Inferior parietal cortex (tissue), 1 donor: ENCODE measurements around the gene PADI4.
"Not testable (repeated sequence)": the region's sequence is repeated elsewhere in the genome, so short reads cannot be mapped to it uniquely, and the experiment has no call there.

Source experiments
- DNase-seq: peaks from one replicate; pipeline ENCODE4 v3.0.0-alpha.2; 2016; ENCODE audit errors: extremely low spot score

PADI4 gene

DNA sequence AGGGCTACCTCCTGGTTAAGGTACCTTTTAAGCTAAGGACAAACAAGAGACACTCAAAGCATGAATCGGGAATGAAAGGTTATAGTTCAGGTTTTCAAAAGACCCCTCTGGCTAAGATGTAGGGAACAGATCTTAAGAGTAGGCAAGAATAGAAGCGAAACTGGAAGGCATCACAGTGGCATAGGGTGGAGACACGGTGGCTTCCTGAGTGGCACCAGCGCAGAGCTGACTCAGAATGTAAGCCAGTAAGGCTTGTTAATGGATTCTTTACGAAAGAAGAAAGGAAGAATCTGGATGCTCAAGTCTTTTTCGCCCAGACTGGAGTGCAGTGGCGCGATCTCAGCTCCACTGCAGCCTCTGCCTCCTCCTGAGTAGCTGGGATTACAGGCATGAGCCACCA, 85.2 kb downstream of the PADI4 start:
- no peak for DNase-seq

DNA sequence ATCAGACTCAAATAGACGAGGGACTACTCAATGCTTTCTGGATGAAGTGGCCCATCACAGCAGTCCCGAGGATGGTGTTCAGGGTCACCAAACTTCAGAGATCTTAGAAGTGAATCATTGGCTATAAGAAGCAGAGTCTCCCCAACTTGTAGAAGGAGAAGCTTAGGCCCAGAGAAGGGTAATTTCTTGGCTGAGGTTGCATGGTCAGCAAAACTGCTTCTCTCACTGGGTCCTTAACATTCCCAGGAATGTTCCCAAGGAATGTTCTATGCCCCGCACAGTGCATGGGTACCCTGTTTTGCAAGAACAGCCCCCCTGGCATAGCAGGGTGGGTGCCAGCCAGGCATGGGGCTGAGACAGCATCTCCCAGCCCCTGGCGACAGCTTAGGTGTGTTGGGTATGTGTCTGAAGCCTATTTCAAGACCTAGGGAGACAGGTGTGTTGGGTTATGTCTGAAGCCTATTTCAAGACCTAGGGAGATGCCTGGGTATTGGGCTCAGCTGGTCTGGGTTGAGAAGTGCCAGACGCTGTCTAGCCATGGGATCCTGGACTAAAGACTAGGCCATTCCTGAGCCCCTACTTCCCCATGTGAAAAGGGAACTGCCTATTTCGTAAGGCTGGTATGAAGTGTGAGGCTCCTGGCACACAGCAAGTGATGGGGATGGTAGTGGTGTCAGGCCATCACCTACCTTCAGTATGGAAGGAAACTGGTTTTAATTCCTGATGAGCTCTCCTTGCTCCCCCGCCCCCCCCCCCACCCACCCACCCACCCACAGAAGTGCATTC, 90.1 kb downstream of the PADI4 start:
- no peak for DNase-seq

DNA sequence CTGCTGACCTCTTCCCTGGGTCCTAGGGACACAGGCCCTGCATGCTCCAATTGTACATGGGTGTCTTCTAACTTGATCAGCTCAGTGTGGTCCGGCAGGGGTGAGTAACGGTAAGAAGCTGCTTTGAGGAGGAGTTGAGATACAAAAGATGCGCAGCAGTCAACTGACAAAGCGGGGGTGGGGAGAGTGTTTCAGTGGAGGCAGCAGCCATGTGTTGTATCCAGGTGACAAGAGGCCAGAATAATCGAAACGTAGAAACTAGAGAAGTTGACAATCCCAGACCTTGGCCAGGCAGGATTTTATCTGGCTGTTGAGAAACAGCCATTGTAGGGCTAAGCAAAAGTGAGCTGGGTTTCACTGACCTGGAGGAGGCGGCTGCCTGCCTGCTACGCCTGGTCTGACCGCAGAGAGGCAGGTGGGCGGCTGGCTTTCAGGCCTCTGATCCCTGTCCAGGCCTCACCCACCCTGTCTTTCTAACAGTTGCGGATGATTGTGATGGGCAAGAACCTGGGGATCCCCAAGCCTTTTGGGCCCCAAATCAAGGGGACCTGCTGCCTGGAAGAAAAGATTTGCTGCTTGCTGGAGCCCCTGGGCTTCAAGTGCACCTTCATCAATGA, 92.8 kb downstream of the PADI4 start:
- DNase-seq: no peak

DNA sequence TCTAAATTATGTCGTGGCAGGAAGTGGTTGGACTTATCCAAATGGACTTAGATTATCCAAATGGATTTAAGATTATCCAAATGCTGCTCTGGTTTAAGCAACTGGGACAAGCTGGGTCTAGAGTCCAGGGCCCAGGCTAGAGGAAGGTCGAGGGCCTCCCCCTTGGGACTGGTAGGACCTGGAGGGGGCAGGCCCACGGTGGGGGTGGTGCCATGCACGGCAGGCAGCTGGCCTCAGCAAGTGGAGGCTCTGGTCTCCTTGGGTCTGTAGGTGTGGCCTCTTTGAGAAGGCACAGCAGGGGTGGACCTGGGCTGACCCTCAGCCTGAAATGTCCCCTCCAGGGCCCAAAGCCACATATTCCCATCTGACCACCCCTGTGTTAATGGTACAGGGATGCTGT, 93.8 kb downstream of the PADI4 start:
- no peak for DNase-seq

DNA sequence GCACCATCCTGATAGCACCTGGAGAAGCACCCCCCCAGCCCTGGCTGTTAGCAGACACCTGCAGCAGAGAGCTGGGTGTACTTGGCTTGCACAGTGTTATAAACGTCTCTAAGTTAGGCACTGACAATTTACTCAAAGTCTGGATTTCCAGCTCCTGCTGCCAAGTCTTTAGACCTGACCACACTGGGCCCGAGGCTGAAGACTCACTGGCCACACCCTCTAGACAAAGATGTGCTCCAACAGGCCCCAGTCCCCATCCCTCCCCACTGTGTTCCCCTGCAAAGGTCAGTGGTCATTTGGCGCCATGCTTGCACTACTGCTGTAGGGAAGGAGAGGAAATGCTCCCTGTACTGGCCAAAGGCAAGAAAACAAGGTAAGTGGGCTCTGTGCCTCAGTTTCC, 95.1 kb downstream of the PADI4 start:
- DNase-seq: no peak

DNA sequence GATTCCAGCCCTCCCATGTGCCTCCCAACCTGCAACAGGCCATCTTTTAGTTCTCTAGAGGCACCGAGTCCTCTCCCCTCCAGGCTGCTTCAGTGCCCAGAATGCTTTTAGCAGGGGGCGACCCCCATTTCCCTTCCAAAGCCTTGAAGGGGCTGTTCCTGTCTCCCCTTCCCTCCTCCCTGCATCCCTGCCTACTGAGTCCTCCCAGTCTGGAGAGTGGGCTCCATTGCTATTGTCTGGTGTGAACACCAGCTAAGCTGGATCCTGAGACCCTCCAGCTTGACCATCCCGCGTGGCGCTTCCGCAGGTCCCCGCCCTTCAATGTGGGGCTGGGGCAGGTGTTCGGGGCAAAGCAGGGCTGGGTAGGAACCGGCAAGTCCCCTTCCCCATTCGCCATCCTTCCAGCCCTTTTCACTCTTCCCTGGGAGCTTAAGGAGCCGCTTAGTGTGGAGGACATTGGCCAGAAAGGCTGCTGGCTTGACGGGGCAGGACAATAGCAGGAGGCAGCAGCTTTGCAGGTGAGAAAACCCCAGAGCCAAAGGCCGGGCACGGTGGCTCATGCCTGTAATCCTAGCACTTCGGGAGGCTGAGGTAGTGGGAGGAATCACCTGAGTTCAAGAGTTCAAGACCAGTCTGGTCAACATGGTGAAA, 96.2 kb downstream of the PADI4 start:
- no peak for DNase-seq

DNA sequence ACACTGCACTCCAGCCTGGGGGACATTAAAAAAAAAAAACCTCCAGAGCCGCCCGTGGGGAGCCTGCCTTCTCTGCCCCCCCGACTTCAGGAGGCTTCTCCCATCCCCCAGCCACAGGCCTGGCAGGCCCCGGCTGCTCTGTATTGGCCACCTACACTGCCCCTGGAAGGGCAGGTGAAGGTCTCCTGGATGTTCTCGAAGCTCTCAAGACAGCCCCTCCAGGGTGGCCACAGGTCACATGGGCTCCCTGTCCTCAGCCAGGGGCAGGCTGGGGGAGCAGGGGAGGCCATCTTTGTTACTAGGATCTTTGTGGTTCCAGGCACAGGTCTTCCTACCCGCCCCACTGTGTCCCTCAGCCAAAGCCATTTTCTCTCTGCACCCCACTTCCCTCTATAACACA, 96.8 kb downstream of the PADI4 start:
- no peak for DNase-seq

DNA sequence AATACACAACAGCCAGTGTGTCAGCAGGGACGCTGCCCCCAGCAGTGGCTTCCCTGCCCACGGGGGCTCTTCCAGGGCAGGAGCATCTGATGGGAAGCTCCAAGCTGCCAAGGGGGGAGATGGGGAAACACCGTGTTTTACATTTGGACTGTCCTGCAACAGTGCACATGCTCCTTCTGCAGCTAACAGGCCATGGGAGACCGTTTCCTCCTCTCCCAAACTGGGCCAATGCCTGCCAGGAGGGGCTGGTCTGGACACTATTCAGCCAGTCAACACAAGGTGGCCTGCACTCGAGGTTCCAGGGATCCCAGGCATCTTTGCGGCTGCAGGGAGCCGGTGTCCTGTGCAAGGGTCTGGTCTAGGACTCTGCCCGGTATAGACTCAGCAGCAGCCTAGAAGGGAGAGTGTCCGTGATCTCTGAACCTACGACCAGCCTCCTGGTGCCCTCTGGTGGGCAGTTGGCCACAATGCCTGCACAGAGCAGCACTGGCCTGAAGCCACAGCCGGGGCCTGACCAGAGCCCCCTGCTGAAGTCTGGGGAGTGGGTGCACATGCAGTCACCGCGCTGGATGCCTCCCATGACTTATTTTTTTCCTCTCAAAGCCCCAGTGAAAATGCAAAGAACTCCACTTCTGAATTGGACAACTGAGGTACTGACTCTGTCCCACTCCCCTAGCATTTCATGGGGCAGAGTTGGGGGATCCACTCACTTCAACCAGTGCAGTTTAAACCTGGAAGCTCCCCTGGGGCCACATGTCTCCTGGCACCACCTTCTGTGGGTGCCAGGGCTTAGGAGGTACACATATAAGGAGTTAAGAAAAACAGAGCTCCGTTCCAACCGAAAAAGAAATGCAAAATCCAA, 98.1 kb downstream of the PADI4 start:
- DNase-seq: peak; percentile 58

DNA sequence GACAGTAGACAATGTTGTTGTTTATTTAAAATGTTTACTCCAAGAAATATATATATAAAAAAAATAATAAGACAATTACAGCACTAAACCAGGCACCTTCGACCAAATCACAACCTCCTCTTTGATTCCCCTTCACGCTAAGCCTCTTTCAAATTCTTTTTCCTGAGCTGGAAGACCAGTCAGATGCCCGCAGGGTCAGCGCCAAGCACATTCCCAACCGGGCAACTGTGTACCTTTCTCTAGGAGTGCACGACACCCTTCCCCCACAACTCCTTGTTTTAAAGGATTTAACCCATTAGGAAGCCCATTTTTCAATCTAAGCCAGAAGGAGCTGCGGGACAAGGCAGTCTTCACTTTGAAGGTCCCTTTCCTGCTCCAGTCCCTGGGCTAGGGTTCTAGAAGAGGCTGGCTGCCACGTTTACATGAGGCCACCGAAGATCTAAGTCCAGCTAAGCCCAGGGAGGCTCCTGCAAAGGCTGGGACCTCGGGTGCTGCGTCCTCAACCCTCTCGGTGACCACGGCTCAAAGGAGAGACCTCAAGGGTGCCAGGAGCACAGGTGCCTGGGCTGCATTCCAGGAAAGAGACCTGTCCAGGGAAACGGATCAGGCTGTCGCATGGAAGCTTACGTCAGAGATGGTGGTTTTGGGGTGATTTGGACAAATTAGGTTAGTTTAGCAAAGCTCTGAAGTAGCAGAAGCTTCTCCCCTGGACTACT, 98.9 kb downstream of the PADI4 start:
- not testable (repeated sequence) for DNase-seq

DNA sequence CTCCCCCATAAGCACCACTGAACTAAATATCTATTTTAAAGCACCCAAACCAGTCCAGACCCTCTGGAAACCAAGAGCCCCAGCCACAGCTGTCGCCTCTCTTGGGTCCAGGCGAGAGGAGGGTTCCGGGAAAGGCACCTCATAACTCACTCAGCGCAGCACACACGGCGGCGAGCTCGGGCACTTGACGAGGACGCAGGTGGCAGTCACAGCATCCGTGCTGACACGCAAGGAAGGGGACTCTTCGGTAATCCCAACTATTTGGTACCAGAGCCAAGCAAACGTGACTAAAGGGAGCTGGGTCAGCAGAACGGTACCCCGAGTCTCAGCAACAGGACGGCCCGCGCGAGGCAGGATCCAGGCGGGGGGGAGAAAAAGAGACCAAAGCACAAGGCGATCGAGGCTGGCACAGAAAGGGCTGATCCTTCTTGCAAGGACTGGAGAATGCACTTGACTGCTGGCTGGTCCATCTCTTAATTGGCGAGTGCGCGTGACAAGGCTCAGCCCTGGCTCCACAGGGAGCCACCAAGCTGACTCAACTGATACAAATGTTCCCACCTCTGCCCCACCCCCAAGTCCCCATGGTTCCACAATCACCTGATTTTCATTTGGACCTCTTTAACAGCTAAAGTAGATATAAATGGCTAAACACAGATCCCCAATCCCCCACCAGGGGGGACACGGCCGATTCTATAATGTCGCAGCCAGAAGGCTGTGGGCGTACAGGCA, 100.0 kb downstream of the PADI4 start:
- DNase-seq: not testable (repeated sequence)

DNA sequence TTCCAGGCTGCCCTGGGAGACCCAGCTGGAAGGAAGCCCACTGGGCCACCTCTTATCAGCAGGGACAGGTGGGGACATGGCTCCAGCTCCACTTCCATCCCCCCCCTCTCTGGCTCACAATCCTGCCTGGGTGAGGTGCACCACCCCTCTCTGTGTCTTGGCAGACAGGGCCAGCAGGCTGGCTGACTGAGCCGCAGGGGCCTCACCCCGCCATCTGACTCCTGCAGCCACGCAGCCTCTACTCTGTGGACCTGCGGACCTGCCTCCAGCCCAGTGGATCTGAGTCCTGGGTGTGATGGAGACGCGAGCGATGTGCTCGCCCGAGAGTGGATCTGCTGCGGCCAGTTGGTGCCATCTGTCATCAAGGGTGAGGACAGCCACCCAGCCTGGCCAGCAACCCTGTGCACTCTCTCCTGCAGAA, 101.4 kb downstream of the PADI4 start:
- no peak for DNase-seq

DNA sequence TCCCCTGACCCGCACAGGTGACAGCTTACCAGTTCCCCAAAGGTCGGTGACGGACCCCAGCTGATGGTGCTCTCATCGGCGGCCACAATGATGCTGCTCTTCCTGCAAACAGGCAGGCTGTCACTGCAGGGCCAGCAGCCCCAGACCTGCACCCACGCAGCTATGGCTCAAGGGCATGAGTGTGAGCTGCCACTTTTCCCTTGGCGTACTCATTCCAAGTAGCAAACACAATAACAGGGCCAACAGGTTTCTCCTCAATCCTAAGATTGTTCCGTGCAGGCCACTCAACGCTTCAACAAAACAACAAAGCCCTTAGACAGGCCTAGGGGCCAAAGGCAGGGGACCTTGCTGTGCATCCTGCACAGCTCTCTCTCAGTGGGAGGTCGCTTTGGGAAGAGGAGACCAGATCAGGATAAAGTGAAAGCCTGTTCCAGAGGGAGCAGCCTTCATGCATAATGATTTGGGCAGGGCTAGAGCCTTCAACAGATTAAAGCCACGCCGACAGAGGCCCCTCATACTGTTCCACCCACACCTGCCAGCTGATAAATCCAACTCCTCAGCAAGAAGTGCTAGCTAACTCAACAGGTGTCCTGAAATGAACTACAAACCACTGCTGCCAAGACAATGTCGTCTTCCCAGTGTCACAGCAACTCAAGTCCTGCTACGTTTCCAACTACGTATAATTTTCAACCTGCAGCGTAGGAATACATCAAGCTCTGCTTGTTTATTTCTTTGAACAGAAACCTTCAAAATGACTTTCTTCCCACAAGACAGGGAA, 104.3 kb downstream of the PADI4 start:
- no peak for DNase-seq
